Peyer's patch (tissue), 4 donors: ENCODE data around the gene PRKAR1B.

Experiments used
- POLR2A ChIP-seq, 2 donors: fragments of 450-650 bp; IDR thresholded peaks; one replicate each; pipeline ENCODE4 v1.5.1; 2017; ENCODE audit warnings: antibody characterized with exemption in 2 of 2, mild to moderate bottlenecking in 2 of 2, moderate library complexity in 2 of 2
- TF ChIP-seq, protein P1 (sequence below), 6 experiments: fragments of 450-650 bp in 4 of 6; fragments of 200-600 bp in 2 of 6; sonication (generic) in 1 of 6; IDR thresholded peaks; one replicate each; pipeline ENCODE4 v1.5.1; 2017 to 2019; ENCODE audit warnings: antibody characterized with exemption in 6 of 6, mild to moderate bottlenecking in 3 of 6, moderate library complexity in 1 of 6

DNA sequence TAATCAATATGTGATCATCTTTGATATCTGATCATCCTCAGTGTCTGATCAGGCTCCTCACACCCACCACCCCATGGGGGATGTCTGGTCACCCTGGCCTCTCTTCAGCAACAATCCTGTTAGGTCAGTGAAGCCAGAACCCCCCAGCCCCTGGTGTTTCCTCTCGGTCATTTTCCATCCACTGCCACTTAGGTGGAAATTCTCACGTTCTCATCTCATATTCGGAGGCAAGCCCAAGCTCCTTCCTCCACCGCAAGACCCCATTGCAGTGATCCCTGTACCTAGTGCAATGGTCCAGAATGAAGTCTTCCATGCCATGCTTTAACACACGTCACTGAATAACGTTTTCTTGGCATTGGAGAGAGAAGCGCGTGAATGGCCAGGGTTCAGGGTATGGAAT lies 103.6 kb downstream of the PRKAR1B start:
- TF ChIP-seq, protein P1, sequence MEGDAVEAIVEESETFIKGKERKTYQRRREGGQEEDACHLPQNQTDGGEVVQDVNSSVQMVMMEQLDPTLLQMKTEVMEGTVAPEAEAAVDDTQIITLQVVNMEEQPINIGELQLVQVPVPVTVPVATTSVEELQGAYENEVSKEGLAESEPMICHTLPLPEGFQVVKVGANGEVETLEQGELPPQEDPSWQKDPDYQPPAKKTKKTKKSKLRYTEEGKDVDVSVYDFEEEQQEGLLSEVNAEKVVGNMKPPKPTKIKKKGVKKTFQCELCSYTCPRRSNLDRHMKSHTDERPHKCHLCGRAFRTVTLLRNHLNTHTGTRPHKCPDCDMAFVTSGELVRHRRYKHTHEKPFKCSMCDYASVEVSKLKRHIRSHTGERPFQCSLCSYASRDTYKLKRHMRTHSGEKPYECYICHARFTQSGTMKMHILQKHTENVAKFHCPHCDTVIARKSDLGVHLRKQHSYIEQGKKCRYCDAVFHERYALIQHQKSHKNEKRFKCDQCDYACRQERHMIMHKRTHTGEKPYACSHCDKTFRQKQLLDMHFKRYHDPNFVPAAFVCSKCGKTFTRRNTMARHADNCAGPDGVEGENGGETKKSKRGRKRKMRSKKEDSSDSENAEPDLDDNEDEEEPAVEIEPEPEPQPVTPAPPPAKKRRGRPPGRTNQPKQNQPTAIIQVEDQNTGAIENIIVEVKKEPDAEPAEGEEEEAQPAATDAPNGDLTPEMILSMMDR (IDR thresholded peaks at IDR 0.05), result no peak
- no peak for TF ChIP-seq POLR2A (IDR thresholded peaks at IDR 0.05)
